Tibial nerve (tissue), 4 donors: ENCODE data around the gene SP3. TPM values are rescaled to one million over a fixed set of nuclear protein-coding genes. Genes with fewer than 3 reads are reported as not detected.

Experiments
- DNase-seq, 2 donors: peaks; one replicate each; pipeline ENCODE4 v3.0.0-alpha.2; 2019; ENCODE audit warnings: low spot score in 2 of 2
- H3K27ac ChIP-seq, 4 donors: fragments of 200-600 bp; sonication (generic) in 3 of 4; one replicate each; pipeline ENCODE4 v1.5.1; 2017 to 2019; ENCODE audit warnings: mild to moderate bottlenecking in 1 of 4
- H3K27me3 ChIP-seq, 2 donors: fragments of 200-600 bp; sonication (generic) in 1 of 2; one replicate each; pipeline versions ENCODE4 v1.5.1 to v1.6.0; 2017 to 2019
- H3K36me3 ChIP-seq, 3 donors: fragments of 200-600 bp; sonication (generic); one replicate each; pipeline ENCODE4 v1.5.1; 2018 to 2019
- H3K4me1 ChIP-seq, 4 donors: fragments of 200-600 bp; sonication (generic) in 3 of 4; one replicate each; pipeline ENCODE4 v1.5.1; 2017 to 2019
- H3K4me3 ChIP-seq, 4 donors: fragments of 200-600 bp; sonication (generic) in 3 of 4; one replicate each; pipeline ENCODE4 v1.5.1; 2017 to 2019; ENCODE audit warnings: mild to moderate bottlenecking in 1 of 4, moderate library complexity in 1 of 4
- H3K9me3 ChIP-seq, 4 donors: fragments of 200-600 bp; sonication (generic) in 3 of 4; one replicate each; pipeline ENCODE4 v1.5.1; 2017 to 2019
- EP300 ChIP-seq, 2 donors: sonication (generic); formaldehyde crosslinking; IDR thresholded peaks; one replicate each; pipeline ENCODE4 v1.6.1; 2017; ENCODE audit warnings: antibody characterized with exemption in 2 of 2, mild to moderate bottlenecking in 1 of 2
- POLR2A ChIP-seq, 2 donors: fragments of 450-650 bp; IDR thresholded peaks; one replicate each; pipeline ENCODE4 v1.6.1; 2017; ENCODE audit warnings: antibody characterized with exemption in 2 of 2, mild to moderate bottlenecking in 2 of 2, moderate library complexity in 2 of 2
- WGBS, 2 donors: methylation state at CpG; one replicate each; pipeline ENCODE4 v1.1.5; 2018; 5-methylcytosine and 5-hydroxymethylcytosine counted together
- total RNA-seq, 4 donors: library from RNA; depleted of rRNA; stranded (reverse); fragments of >200 nt; gene quantifications; one replicate each; pipeline ENCODE4 v1.1.0, GENCODE V29; 2016
- TF ChIP-seq, protein P1 (sequence below), 5 experiments: fragments of 200-600 bp in 3 of 5; fragments of 450-650 bp in 2 of 5; sonication (generic) in 3 of 5; IDR thresholded peaks; one replicate each; pipeline ENCODE4 v1.5.1; 2016 to 2019; ENCODE audit warnings: antibody characterized with exemption in 5 of 5, mild to moderate bottlenecking in 3 of 5, moderate library complexity in 2 of 5

Gene SP3
- total RNA-seq, 4 donors from 2014 or later: 72.5 to 152 (median 128) TPM

DNA sequence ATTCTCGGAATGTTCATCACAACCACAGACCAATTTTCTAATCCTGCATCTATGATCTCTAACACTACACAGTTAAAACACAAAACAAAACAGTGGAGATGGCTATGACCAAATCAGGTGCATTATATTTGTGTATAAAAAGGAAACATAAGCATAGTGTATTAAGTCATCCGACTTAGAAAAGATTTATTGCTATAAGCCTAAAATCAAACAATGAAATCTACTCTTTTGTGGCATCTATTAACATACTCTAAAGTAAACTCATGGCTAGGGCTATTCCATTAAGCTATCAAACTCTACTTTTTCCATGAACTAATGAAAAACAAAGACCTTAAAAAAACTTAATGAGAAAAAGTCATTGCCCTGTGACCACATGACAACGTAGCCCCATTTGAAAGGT is 8.7 kb downstream of the SP3 start:
- Histone ChIP-seq H3K9me3 (peaks cover 0 to 7% (median 0%) of the 10 kb centered on the region in 4 donors), H3K27ac (no peak overlapping the region), H3K4me3 (no peak overlapping the region), H3K4me1 (peaks cover 0 to 83% (median 37%) of the 10 kb centered on the region in 4 donors), H3K27me3 (no peaks in the 10 kb centered on the region), H3K36me3 (peaks cover 0 to 53% (median 10%) of the 10 kb centered on the region in 3 donors)
- DNase-seq: no peak
- TF ChIP-seq, protein P1, sequence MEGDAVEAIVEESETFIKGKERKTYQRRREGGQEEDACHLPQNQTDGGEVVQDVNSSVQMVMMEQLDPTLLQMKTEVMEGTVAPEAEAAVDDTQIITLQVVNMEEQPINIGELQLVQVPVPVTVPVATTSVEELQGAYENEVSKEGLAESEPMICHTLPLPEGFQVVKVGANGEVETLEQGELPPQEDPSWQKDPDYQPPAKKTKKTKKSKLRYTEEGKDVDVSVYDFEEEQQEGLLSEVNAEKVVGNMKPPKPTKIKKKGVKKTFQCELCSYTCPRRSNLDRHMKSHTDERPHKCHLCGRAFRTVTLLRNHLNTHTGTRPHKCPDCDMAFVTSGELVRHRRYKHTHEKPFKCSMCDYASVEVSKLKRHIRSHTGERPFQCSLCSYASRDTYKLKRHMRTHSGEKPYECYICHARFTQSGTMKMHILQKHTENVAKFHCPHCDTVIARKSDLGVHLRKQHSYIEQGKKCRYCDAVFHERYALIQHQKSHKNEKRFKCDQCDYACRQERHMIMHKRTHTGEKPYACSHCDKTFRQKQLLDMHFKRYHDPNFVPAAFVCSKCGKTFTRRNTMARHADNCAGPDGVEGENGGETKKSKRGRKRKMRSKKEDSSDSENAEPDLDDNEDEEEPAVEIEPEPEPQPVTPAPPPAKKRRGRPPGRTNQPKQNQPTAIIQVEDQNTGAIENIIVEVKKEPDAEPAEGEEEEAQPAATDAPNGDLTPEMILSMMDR (IDR thresholded peaks at IDR 0.05): no peak
- no peak for TF ChIP-seq POLR2A (IDR thresholded peaks at IDR 0.05)
- 45 to 48% methylated on average over 3 of the region's 3 CpGs for WGBS, 2 donors

DNA sequence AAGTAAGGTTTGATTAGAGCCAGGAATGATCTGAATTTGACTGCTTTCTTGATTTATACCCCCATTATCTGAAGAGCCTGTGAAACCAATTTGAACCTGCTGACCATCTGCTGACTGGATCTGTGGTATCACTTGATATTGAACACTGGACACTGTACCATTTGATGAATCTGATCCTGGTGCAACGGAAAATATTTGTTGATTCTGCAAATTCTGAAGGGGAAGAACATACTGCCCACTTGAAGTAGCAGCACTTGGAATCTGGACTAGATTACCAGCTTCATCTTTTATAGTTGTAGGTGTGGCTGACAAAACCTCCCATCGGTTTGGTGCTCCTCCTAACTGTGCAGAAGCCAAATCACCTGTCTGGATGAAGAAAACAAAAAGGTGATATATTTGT is 9.3 kb downstream of the SP3 start:
- 50 to 59% methylated on average over 2 of the region's 2 CpGs for WGBS, 2 donors
- Histone ChIP-seq H3K4me1 (peaks cover 0 to 86% (median 36%) of the 10 kb centered on the region in 4 donors), H3K9me3 (peaks cover 0 to 2% (median 0%) of the 10 kb centered on the region in 4 donors)

DNA sequence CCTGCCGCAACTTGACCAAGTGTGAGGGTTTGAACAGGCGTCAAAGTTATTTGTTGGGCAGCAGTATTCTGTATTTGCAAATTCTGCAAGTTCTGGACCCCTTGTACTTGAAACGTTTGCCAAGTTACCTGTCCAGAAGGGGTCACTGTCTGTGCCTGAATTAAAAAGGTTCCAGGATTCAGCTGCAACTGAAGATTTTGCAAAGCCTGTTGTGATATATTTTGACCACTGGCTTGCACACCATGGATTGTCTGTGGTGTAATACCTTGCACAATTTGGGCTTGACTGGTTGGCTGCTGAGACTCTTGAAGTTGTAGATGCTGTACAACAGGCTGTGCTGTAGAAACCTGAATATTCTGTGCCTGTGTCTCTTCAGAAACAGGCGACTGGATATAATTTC is 10.2 kb downstream of the SP3 start:
- Histone ChIP-seq H3K27me3 (no peaks in the 10 kb centered on the region), H3K4me1 (peaks cover 0 to 88% (median 41%) of the 10 kb centered on the region in 4 donors)
- no peak for TF ChIP-seq POLR2A (IDR thresholded peaks at IDR 0.05)
- TF ChIP-seq, protein P1 (IDR thresholded peaks at IDR 0.05): no peak
- no peak for TF ChIP-seq EP300 (IDR thresholded peaks at IDR 0.05)

More for the DNA sequence above, 9.3 kb downstream of the SP3 start:
- Histone ChIP-seq H3K27me3 (no peaks in the 10 kb centered on the region), H3K27ac (no peak overlapping the region), H3K4me3 (no peak overlapping the region), H3K36me3 (peaks cover 0 to 47% (median 10%) of the 10 kb centered on the region in 3 donors)
- TF ChIP-seq, protein P1 (IDR thresholded peaks at IDR 0.05): no peak
- no peak for TF ChIP-seq POLR2A (IDR thresholded peaks at IDR 0.05)
- TF ChIP-seq EP300 (IDR thresholded peaks at IDR 0.05): no peak
- DNase-seq: no peak

DNA sequence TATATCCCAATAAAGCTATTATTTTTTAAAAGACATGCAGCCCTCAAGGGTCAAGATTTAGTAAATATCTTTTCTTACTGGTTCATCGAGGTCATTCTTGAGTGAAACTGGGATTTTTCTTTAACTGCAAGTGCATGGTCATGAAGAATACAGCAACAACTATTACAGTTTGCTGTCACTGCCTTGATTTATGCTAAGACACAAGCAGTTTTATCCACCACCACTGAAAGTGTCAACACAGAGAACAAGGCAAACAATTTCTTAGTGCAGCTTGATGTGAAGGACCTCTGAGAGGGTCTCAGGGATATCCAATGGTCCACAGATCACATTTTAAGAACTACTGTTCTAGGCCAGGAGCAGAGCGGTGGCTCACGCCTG is 12.1 kb downstream of the SP3 start:
- Histone ChIP-seq H3K27me3 (no peaks in the 10 kb centered on the region), H3K36me3 (peaks cover 0 to 32% (median 10%) of the 10 kb centered on the region in 3 donors), H3K4me3 (no peak overlapping the region), H3K4me1 (peaks cover 0 to 93% (median 48%) of the 10 kb centered on the region in 4 donors), H3K27ac (no peak overlapping the region), H3K9me3 (no peaks in the 10 kb centered on the region)
- TF ChIP-seq, protein P1 (IDR thresholded peaks at IDR 0.05): no peak
- no peak for TF ChIP-seq POLR2A (IDR thresholded peaks at IDR 0.05)
- TF ChIP-seq EP300 (IDR thresholded peaks at IDR 0.05): no peak
- DNase-seq: no peak
- WGBS, 2 donors: 94 to 98% methylated on average over 3 of the region's 3 CpGs

More for the DNA sequence above, 10.2 kb downstream of the SP3 start:
- H3K36me3 ChIP-seq: peaks cover 0 to 40% (median 10%) of the 10 kb centered on the region in 3 donors
- no peak overlapping the region for H3K27ac ChIP-seq
- no peak for DNase-seq
- WGBS, 2 donors: 86 to 90% methylated on average over 4 of the region's 4 CpGs
- no peaks in the 10 kb centered on the region for H3K9me3 ChIP-seq
- H3K4me3 ChIP-seq: no peak overlapping the region

DNA sequence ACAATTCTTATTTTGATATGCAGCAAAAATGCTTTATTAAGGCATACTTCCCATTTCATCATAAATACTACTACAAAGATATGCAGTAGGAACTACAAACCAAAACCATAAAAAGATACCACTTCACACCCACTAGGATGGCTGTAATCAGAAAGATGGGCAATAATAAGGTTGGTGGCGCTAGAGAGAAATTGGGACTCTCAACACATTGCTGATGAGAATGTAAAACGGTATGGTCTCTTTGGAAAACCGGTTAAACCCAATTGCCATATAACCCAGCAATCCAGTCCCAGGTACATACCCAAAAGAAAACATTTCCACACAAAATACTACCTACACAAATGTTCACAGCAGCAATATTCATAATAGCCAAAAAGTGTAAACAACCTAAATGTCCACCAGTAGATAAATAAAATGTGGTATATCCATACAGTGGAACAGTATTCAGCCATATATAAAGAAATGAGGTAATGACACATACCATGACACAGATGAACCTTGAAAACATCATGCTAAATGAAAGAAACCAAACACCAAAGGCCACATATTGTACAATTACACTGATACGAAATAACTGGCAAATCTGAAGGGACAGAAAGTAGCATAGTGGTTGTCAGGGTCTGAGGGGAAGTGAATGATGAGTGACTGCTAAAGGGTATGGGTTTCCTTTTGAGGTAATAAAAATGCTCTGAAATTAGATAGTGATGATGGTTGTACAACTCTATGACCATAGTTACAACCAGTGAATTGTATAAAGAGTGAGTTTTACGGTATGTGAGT is 12.7 kb downstream of the SP3 start:
- no peak overlapping the region for H3K4me3 ChIP-seq
- no peak overlapping the region for H3K27ac ChIP-seq
- no peaks in the 10 kb centered on the region for H3K27me3 ChIP-seq
- H3K4me1 ChIP-seq: peaks cover 0 to 93% (median 44%) of the 10 kb centered on the region in 4 donors
- no peak for TF ChIP-seq EP300 (IDR thresholded peaks at IDR 0.05)
- TF ChIP-seq POLR2A (IDR thresholded peaks at IDR 0.05): no peak
- TF ChIP-seq, protein P1 (IDR thresholded peaks at IDR 0.05): no peak
- peaks cover 0 to 32% (median 10%) of the 10 kb centered on the region in 3 donors for H3K36me3 ChIP-seq
- 92 to 93% methylated on average over 5 of the region's 5 CpGs for whole genome bisulfite sequencing, 2 donors
- DNase-seq: no peak
- H3K9me3 ChIP-seq: no peaks in the 10 kb centered on the region
